DND-41 (cell line): Measurements from ENCODE around the gene ADISSP.
"Not testable (repeated sequence)": the region's sequence is repeated elsewhere in the genome, so short reads cannot be mapped to it uniquely, and the experiment has no call there.

Experiments used
- EZH2 ChIP-seq: IDR thresholded peaks from 3 replicates; pipeline ENCODE4 v1.6.1; 2012; ENCODE audit warnings: borderline replicate concordance, low read depth, mild to moderate bottlenecking, moderate library complexity, low read length, inconsistent platforms; ENCODE audit not compliant: severe bottlenecking
- TF ChIP-seq, protein P1 (sequence below): IDR thresholded peaks from 2 replicates; pipeline ENCODE4 v1.5.1; 2012; ENCODE audit warnings: borderline replicate concordance, low read length, moderate library complexity, mild to moderate bottlenecking; ENCODE audit not compliant: poor library complexity, severe bottlenecking; ENCODE audit errors: extremely low read depth

DNA sequence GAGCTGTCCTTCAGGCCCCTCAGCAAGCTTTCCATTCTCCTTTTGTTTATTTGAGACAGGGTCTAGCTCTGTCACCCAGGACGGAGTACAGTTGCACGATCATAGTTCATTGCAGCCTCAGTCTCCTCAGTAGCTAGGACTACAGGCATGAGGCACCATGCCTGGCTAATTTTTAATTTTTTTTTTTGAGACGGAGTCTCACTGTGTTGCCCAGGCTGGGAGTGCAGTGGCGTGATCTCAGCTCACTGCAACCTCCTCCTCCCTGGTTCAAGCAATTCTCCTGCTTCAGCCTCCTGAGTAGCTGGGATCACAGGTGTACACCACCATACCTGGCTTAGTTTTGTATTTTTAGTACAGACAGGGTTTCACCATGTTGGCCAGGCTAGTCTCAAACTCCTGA, 21.6 kb upstream of the ADISSP start:
- not testable (repeated sequence) for TF ChIP-seq EZH2
- TF ChIP-seq, protein P1, sequence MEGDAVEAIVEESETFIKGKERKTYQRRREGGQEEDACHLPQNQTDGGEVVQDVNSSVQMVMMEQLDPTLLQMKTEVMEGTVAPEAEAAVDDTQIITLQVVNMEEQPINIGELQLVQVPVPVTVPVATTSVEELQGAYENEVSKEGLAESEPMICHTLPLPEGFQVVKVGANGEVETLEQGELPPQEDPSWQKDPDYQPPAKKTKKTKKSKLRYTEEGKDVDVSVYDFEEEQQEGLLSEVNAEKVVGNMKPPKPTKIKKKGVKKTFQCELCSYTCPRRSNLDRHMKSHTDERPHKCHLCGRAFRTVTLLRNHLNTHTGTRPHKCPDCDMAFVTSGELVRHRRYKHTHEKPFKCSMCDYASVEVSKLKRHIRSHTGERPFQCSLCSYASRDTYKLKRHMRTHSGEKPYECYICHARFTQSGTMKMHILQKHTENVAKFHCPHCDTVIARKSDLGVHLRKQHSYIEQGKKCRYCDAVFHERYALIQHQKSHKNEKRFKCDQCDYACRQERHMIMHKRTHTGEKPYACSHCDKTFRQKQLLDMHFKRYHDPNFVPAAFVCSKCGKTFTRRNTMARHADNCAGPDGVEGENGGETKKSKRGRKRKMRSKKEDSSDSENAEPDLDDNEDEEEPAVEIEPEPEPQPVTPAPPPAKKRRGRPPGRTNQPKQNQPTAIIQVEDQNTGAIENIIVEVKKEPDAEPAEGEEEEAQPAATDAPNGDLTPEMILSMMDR, result not testable (repeated sequence)
